Left cardiac atrium (tissue), 4 donors: ENCODE data around the gene GALNT16. TPM values are rescaled to one million over a fixed set of nuclear protein-coding genes. Genes with fewer than 3 reads are reported as not detected.

Source experiments
- ATAC-seq, 2 donors: fragments of 200-7000 bp; cut with Tn5 transposase; one replicate each; pipeline ENCODE4 v1.9.1; 2020; ENCODE audit warnings: mild to moderate bottlenecking in 2 of 2, moderate library complexity in 2 of 2
- DNase-seq: peaks from one replicate; pipeline ENCODE4 v3.0.0-alpha.2; 2020
- intact Hi-C, 2 donors: fragments of 100-400 bp; cut with DNase I; formaldehyde crosslinking; loops; one replicate each; pipeline versions ENCODE4 v1.14.1 to v1.15.1; 2022 to 2023
- total RNA-seq, 2 donors: library from RNA; stranded (reverse); fragmentation: NEBNext Ultra II Directional; extraction: Animal tissue kit (Norgen Biotek cat#: 25700); gene quantifications; one replicate each; pipeline ENCODE4 v1.2.1, GENCODE V29; 2021
- donor health status: DM: no; HTN: yes; CAD: no.
- donor health status: DM: no; HTN: yes; CAD: no; lungs with severe emphysema.
- donor health status: DM: yes; HTN: yes; CAD: no.
- donor health status: Dilated cardiomyopathy.

GALNT16 gene
- total RNA-seq, 2 donors from 2014 or later, result 28.8 to 50.0 TPM

DNA sequence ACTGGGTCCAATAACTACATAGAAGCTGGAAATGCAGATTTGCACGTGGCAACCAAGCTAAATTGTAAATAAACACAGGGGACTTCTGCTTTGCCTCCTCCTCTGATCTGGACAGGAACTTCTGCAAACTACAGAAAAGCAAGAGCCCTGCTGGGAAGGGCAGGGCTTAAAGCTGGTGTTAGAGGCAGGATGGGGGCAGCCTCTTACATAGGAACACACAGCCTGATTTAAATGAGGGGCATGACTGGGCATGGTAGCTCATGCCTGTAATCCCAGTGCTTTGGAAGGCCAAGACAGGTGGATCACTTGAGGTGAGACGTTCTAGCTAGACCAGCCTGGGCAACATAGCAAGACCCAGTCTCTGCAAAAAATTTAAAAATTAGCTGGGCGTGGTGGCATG is 91.4 kb downstream of the GALNT16 start:
- DNase-seq (no peak), ATAC-seq (no peak)
- intact Hi-C loops, result loop anchor here in 1 of 2 donors (10.0 kb wide), 1 partner anchor 97 kb away; no protein-coding TSS in a partner anchor

DNA sequence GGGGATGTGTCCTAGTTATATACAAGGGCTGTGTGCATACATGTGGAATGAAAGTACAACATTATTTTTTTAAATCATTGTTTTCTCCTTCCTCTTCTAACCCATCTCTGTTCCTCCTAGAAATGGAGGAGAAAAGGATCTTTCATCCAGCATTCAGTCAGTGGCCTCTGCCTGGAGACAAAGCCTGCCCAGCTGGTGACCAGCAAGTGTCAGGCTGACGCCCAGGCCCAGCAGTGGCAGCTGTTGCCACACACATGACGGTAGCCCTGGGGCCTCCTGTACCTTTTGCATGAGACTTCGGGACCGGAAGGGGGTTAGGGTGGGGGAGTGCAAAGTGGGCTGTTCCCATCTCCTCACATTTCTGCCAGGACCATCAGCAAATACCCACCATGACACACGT is 92.0 kb downstream of the GALNT16 start:
- ATAC-seq (no peak), DNase-seq (no peak)
- intact Hi-C loops, result loop anchor here in 1 of 2 donors (10.0 kb wide), 1 partner anchor 97 kb away; no protein-coding TSS in a partner anchor

DNA sequence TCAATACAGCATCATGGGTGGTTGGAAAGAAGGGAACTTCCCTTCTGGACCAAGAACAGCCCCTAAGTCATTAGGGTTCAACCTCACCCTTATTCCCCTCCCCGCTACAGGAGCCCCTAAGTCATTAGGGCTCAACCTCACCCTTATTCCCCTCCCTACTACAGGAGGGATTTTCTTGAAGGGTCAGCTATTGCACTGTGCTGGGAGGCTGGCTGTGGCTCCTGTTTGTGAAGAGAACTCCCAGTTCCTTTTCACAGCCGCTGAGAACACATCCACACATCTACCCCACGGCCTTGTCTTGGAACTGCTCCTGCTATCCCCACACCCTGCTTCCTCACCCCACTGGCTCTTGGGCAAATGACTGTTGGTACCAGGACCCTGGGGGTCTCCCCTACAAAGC is 93.2 kb downstream of the GALNT16 start:
- DNase-seq (no peak), ATAC-seq (no peak)
- intact Hi-C loops, result loop anchor here in 1 of 2 donors (10.0 kb wide), 1 partner anchor 98 kb away; no protein-coding TSS in a partner anchor

DNA sequence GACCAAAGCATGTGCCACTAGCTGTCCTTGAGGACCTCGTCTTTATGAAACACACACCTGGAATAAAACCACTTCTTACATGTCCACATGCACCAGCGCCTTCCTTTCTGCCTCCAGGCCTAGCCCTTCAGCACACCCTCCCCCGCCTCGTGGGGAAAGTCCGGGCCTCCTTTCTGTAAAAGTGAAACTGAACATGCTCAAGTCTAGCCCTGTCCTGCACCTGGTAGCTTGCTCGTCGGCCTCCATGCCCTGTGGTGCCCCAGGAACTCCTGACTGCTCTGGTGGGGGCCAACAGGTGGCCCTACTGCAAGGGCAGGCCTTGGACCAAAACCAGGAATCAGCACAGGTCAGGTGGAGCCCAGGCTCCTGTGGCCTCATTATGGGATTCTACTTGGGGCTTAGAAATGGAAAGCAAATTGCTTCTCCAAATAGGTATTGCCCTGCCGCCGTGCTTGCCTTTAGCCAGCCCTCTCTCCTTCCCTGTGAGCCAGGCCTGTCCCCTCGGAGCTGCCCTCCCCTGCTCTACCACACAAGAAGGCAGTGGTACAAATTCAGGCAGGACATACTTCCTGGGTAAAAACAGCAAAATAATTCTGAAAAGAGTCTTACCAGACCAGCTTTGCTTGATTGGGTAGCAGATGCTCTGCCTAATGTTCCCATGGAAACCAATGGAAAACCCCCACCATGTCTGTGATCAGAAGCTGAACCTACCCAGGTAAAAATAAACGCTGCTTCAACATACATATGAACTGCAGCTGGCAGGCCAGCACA is 94.6 kb downstream of the GALNT16 start:
- DNase-seq (no peak), ATAC-seq (no peak)
- intact Hi-C loops, result loop anchor here in 1 of 2 donors (10.0 kb wide), 1 partner anchor 100 kb away; no protein-coding TSS in a partner anchor

DNA sequence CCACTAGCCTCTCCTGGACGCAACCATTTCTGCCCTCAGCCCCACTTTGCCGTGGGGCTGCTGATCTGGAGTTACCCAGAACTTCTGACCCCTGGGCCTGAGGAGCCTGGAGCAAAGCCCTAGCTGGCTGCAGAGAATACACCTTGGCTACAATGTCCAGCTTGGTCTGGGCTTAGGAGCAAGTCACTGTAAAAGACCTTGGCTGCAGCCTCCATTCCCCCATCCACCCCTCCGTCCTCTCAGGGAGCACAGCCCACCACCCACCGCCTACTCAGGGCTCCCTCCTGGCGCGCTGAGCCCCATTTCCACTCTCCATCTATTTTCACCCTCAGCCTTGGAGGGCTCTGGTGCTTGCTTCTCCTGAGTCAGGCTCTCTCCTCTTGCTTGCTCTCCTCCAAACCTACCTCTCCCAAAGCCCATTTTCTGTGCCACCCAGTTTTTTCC is 95.2 kb downstream of the GALNT16 start:
- no peak for DNase-seq
- intact Hi-C loops, result loop anchor here in 1 of 2 donors (10.0 kb wide), 1 partner anchor 100 kb away; no protein-coding TSS in a partner anchor
- no peak for ATAC-seq

DNA sequence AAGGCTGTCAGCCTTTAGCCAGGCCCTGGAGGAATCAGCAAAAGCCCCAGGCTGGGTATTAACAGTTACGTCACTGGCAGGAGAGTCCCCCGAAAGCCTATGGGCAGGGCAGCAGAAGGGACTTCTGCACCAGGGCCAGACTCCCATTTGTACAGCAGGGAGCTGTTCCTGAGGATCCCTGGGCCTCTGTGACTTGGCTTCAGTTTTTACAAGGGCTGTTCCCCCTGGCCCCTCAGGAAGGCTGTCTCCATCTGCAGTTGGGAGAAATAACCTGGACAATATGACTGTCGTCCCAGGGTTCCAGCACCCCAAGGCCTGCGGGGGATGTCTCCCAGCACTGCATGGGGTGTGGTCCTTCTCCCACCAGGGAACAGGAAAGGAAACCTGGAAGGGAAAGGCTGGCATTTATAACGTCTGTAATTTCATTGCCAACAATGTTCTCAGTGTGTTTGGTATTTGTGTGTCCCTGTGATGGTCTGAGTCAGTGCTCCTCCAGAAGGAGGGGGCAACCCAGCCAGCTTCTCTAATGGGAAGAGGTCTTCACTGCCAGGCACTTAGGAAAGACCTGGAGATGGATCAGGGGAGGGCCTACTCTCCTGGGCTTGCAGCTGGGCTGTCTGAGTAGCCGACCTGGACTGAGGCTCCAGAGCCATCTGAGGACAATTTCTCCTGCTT is 95.8 kb downstream of the GALNT16 start:
- peak; percentile 50 to 85 for ATAC-seq
- peak; percentile 46 for DNase-seq
- intact Hi-C loops, result loop anchor here in 1 of 2 donors (10.0 kb wide), 1 partner anchor 101 kb away; no protein-coding TSS in a partner anchor

DNA sequence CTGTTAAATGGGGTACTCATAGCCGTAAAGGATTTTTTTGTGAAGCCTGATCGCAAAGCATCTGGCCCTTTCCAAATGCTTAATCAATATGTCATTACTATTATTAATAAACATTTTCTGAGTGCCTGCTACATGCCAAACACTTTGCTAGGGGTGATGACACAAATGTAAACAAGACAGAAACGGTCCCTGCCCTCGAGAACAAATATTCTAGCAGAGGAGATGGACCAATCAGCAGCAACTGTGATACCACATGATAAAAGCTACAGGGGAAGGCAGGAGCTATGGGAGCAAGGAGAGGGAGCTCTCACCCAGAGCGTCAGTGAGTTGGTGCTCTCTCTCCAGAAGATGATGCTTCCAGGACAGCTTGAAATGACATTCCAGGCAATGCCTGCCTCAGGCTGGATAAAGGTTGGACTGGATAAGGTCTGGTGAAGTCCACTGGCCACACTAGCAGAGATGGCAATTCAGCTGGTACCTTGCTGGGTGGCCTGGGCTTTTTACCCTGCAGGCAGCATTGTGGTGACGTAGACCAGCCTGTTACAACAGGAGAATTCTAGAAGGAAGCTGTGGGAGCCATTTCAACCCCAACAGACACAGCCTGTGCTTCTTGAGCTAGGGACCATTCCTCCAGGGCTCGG is 97.1 kb downstream of the GALNT16 start:
- intact Hi-C loops, result loop anchor here in 1 of 2 donors (10.0 kb wide), 1 partner anchor 102 kb away; no protein-coding TSS in a partner anchor
- ATAC-seq (no peak), DNase-seq (no peak)

DNA sequence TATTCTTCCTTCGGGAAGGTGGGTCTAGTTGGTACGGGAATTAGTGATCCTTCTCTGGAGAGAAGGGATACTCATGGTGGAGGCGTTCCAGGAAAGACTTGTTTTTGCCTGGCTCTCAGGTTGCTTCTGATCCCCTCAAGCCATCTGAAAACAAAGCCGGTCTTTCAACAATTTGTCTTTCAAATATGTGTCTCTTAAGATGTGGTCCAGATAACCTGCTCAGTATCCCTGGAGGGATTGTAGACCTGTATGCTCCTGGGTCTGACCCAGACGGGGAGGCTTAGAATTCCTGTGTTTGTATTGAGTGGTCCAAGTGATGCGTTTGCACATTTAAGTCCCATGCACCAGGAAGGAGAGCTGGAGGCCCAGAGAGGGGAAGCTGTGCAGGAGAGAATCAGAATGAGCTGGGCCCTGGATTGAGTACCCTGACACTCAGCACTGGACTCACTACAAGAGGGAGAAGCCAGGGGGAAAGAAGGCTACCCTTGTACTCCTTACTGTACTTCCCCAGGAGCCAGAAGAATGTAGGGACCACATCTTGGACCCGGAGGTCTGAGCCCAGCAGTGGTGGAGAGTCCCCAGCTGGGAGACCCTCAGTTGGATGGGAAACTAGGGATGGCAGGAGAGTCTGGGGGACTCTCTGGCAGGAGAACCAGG is 97.7 kb downstream of the GALNT16 start:
- no peak for DNase-seq
- intact Hi-C loops, result loop anchor here in 1 of 2 donors (10.0 kb wide), 1 partner anchor 103 kb away; no protein-coding TSS in a partner anchor
- ATAC-seq, result no peak

DNA sequence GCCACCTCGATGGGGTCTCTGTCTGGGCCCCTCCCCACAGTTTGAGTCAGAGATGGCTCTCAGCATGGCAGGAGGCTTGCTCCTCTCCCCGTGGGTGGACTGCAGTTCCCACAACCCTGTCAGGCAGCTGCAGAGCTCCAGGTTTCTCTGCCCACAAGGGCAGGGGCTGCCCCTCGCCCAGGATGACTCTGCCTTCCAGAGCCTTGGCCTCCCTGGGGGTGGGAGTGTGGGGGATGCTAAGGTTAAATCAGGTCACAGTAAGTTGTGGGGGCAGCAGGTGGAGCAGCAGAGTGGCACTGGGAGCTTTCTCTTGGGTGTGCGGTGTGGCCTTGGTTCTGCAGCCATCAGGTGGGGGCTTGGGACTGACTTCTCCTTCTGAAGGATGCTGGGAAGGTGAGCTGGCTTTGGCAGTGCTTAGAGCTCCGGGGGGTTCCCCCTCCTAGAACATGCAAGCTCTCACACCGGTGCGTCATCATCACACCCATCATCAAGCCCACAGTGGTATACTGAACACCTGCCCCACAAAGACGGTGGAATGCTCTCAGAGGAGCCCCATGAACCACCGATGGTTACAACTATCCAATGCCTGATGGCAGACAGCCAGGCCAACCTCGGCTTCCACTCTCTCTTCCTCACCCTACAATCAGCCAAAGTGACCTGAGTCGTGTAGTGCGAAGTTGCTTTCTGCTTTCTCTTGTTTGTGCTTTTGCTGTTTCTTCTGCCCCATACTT is 98.4 kb downstream of the GALNT16 start:
- no peak for DNase-seq

DNA sequence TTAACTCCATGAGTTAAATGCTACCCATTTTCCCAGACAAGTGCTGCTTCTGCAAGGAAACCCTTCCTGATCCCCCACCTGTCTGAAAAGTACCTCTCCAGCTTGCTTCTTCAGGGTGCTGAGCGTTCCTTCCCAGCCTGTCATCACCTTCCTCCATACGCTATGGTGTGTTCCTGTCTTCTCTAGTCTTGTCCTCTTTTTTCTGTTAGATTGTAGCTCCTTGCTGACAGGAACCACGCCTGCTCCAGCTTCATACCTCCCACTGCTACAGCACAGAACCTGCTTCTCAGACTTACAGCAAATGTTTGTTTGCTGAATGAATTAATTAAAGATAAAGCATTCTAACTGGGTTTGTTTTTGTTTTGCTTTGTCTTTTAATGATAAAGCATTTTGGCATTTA is 99.0 kb downstream of the GALNT16 start:
- DNase-seq (no peak), ATAC-seq (no peak)
- intact Hi-C loops, result loop anchor here in 1 of 2 donors (10.0 kb wide), 1 partner anchor 104 kb away; no protein-coding TSS in a partner anchor

More for the DNA sequence above, 98.4 kb downstream of the GALNT16 start:
- intact Hi-C loops, result loop anchor here in 1 of 2 donors (10.0 kb wide), 1 partner anchor 104 kb away; no protein-coding TSS in a partner anchor
- no peak for ATAC-seq

DNA sequence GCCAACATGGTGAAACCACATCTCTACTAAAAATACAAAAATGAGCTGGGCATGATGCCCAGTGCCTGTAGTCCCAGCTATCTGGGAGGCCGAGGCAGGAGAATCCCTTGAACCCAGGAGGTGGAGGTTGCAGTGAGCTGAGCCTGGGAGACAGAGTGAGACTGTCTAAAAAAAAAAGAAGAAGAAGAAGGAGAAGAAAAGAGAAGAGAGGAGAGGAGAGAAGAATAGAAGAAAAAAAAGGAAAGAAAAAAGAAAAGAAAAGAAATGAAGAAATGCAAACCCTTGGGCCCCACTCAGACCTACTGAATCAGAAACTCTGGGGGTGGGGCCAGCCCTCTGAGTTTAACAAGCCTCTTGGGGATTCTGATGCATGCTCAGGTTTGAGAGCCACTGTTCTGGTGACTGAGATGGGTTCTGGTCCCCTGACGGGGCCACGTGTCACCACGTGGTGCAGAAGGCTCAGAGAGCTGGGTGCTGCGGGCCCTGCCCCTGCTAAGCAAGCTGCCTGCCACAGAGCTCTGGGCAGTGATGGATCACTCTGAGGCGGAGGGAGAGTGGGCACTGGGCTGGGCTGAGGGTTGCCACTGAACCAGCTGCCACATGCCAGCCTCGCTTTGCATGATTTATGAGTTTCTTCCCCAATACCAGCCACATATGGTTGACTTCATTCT is 100.6 kb downstream of the GALNT16 start:
- DNase-seq (no peak), ATAC-seq (no peak)
- intact Hi-C loops, result loop anchor here in 1 of 2 donors (10.0 kb wide), 1 partner anchor 236 kb away; no protein-coding TSS in a partner anchor

DNA sequence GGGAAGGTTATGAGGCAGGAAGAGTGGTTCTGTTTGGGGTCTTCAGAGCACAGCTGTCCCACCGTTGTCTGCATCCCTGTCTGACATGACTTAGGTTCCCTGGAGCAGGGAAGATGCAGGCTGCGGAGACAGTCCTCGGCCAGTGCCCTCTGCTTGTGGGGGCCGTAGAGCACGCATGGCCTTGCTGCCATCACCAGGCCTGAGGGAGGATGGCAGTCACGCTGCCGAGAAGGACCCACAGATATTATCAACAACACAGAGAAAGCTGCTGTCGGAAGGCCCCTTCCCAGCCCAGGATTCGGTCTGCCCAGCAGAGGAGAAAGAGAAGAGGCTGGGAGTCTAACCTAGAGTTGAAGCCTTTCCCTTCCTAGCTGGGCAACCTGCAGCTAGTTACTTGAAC is 103.1 kb downstream of the GALNT16 start:
- DNase-seq (peak; percentile 53), ATAC-seq (peak; percentile 83 to 94)
- intact Hi-C loops, result loop anchor here in 1 of 2 donors (2.0 to 10.0 kb wide), 2 partner anchors 118 to 238 kb away; no protein-coding TSS in a partner anchor

DNA sequence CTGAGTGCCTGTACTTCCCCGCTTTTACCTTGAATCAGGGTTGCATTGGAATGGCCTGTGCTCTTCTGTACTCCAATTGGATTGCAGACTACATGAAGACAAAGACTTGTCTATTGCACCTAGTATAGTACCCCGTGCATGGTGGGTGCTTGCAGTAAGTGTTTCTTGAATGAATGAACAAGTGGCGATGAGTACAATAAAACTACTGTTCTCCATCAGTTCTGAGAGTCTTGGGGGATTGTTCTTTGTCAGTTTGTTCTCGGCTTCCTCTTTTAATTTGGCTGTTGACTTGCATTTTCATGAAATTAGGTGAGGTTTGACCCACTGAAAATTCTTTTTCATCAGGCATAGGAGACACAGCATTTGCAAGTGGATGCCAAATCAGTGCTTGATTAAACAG is 104.0 kb downstream of the GALNT16 start:
- intact Hi-C loops, result loop anchor here in 1 of 2 donors (2.0 to 10.0 kb wide), 2 partner anchors 119 to 239 kb away; no protein-coding TSS in a partner anchor
- ATAC-seq (no peak), DNase-seq (no peak)

DNA sequence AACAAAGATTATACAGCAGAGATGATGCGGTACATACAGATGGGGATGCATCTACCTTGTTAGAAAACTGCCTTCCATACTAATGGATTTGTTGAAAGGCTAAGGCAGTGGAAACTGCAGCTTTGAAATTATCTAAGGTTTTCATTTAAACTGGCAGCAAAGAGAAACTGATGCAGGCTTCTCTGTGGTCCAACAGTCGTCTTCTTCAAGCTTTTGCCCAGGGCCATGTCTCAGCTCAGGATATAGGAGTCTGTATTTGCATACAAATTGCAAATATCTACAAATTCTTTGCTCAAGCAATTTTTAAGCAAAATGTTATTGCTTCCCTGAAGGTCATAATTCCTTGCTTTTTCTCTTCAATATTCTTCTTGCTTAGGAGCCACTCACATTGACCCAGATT is 104.4 kb downstream of the GALNT16 start:
- ATAC-seq (no peak), DNase-seq (no peak)
- intact Hi-C loops, result loop anchor here in 1 of 2 donors (10.0 kb wide), 1 partner anchor 240 kb away; no protein-coding TSS in a partner anchor

DNA sequence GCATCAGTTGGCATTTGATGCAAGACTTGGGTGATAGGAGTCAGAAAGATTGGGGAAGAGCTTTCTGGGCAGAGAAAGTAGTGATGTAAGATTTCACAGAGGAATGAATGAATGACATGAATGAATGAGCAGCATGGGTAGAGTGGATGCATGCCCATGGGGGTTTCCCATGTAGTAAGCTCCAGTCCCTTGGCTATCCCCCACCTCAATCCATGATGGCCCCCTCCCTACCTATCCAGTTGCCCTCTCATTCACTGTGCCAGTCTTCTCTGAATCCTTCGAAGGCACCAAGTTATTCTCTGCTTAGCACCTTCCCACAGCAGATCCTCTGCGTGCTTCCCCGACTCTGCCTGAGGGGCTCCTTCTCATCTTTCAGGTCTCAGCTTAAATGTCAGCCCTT is 106.1 kb downstream of the GALNT16 start:
- no peak for ATAC-seq
- intact Hi-C loops, result loop anchor here in 1 of 2 donors (10.0 kb wide), 1 partner anchor 241 kb away; no protein-coding TSS in a partner anchor
- no peak for DNase-seq

DNA sequence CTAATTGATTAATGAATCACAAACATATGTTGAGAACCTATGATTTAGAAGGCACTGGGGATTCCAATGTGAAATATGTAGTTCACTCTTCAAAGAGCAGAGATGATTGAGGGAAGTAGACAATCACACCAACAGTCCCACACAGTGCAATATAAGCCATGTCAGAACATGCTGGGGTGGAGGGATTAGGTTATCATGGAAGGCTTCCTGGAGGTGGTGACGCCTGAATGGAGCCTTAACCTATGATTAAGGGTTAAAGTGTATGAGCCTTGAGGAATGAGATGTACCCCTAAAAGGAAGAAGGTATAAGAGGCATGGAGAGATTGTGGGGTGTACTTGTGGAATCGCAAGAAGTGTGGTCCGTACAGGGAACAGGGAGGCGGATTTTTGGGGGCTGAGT is 106.8 kb downstream of the GALNT16 start:
- no peak for DNase-seq
- ATAC-seq, result no peak
- intact Hi-C loops, result loop anchor here in 1 of 2 donors (10.0 kb wide), 1 partner anchor 242 kb away; no protein-coding TSS in a partner anchor

DNA sequence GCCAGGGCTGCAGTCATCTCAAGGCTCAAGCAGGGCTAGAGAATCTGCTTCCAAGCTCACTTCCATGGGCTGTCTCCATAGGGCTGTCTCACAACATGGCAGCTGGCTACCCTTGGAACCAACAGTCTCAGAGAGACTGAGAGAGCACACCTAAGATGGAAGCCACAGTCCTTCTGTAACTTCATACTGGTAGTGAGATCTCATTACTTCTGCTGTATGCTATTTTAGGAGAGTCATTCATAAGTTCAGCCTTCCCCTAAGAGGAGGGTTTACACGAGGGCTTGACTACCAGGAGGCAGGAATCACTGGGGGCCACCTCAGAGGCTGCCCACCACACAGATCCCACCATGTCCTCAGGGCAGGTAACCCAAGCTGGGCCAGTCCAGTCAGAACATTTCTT is 108.4 kb downstream of the GALNT16 start:
- ATAC-seq (no peak), DNase-seq (no peak)
- intact Hi-C loops, result loop anchor here in 1 of 2 donors (10.0 kb wide), 1 partner anchor 244 kb away; no protein-coding TSS in a partner anchor
